Lower leg skin (tissue), 3 donors: ENCODE results near the gene CIZ1.

Experiments used
- POLR2A ChIP-seq, 2 donors: fragments of 450-650 bp; IDR thresholded peaks; one replicate each; pipeline ENCODE4 v1.6.1; 2016 to 2017; ENCODE audit warnings: antibody characterized with exemption in 2 of 2, mild to moderate bottlenecking in 1 of 2, moderate library complexity in 1 of 2
- TF ChIP-seq, protein P1 (sequence below), 3 donors: fragments of 450-650 bp; IDR thresholded peaks; one replicate each; pipeline ENCODE4 v1.5.1; 2016; ENCODE audit warnings: antibody characterized with exemption in 3 of 3, mild to moderate bottlenecking in 3 of 3, moderate library complexity in 2 of 3

DNA sequence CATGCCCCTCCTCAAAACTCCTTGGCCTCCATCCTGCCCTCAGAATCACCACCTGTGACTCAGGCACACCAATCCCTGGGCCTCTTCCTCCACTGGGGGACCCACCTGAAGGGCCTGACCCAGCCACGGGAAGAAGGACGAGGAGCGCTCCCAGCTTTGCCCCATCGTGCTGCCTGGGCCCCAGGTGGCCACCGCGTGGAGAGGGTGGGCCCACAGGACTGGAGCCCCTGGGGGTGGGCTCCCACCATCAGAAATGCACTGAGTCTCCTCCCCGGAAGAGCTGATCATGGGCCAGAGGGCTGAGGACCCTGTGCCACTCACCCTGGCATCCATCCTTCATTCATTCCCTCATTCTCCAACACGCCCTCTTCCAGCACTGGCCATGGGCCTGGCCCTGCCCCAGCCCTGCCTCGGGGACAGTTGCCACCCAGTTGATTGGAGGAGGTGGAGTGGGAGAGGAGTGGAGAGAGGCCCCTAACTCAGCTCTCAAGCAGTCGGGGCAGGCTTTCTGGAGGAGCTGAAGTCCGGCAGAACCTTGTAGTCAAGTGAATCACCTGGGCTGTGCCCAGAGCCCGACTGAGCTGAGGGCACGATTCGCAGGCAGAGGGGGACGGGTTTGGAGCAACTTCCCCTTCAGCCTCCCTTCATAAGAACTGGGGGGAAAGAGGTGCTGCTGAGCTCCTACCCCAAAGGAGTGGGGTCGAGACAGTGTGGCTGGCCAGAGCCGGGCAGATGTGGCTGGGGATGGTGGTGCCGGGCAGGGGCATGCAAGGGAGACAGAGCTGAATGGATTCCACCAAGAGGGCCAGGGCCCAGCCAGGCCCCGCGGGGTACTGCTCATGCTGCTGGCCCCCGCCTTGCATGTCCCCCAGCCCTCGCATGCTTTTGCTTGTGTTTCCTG is 41.4 kb upstream of the CIZ1 start:
- TF ChIP-seq, protein P1, sequence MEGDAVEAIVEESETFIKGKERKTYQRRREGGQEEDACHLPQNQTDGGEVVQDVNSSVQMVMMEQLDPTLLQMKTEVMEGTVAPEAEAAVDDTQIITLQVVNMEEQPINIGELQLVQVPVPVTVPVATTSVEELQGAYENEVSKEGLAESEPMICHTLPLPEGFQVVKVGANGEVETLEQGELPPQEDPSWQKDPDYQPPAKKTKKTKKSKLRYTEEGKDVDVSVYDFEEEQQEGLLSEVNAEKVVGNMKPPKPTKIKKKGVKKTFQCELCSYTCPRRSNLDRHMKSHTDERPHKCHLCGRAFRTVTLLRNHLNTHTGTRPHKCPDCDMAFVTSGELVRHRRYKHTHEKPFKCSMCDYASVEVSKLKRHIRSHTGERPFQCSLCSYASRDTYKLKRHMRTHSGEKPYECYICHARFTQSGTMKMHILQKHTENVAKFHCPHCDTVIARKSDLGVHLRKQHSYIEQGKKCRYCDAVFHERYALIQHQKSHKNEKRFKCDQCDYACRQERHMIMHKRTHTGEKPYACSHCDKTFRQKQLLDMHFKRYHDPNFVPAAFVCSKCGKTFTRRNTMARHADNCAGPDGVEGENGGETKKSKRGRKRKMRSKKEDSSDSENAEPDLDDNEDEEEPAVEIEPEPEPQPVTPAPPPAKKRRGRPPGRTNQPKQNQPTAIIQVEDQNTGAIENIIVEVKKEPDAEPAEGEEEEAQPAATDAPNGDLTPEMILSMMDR (IDR thresholded peaks at IDR 0.05) = no peak
- no peak for TF ChIP-seq POLR2A (IDR thresholded peaks at IDR 0.05)
